Measurements from ENCODE around the gene S100A3.
"Not testable (repeated sequence)": the region's sequence is repeated elsewhere in the genome, so short reads cannot be mapped to it uniquely, and the experiment has no call there.

Gene S100A3

GRCh38 chr1:153592748-153593147 is 43.7 kb upstream of the S100A3 start:
- Histone ChIP-seq H3K4me2 (ENCODE audit: low read length) (peak overlapping the region; percentile 0; the same call in 1 of the 2 replicates), H3K27ac (ENCODE audit: low read length) (peak overlapping the region; percentile 3; the same call in 1 of the 2 replicates), H3K27me3 (ENCODE audit: low read depth, low read length) (no peaks in the 10 kb centered on the region), H4K20me1 (ENCODE audit: insufficient read depth, low read length) (no peaks in the 10 kb centered on the region), H3K36me3 (replicated peaks; ENCODE audit: low read depth, low read length) (no peaks in the 10 kb centered on the region), H3K79me2 (ENCODE audit: low read length) (no peaks in the 10 kb centered on the region), H3K4me3 (ENCODE audit: low read length) (no peak overlapping the region), H3K9ac (ENCODE audit: low read length) (peak overlapping the region; percentile 2; the same call in 1 of the 2 replicates), H3K4me1 (ENCODE audit: low read length) (peaks cover 37% of the 10 kb centered on the region), H2AFZ (ENCODE audit: low read depth, low read length) (peak overlapping the region; percentile 88), H3K9me3 (ENCODE audit: insufficient read depth, low read length) (no peaks in the 10 kb centered on the region)
- TF ChIP-seq EZH2phosphoT487 (IDR thresholded peaks at IDR 0.05; ENCODE audit: low read depth), result no peak
- TF ChIP-seq CTCF (IDR thresholded peaks at IDR 0.05; ENCODE audit: low read depth, low read length), result no peak

GRCh38 chr1:153588482-153588881 is 39.4 kb upstream of the S100A3 start:
- H3K4me2 ChIP-seq (ENCODE audit: low read length), result peak overlapping the region; percentile 53
- H4K20me1 ChIP-seq (ENCODE audit: insufficient read depth, low read length), result no peaks in the 10 kb centered on the region
- no peak overlapping the region for H3K27ac ChIP-seq (ENCODE audit: low read length)
- H3K36me3 ChIP-seq (replicated peaks; ENCODE audit: low read depth, low read length), result no peaks in the 10 kb centered on the region
- H3K4me3 ChIP-seq (ENCODE audit: low read length), result 0 out of 2 replicates have a peak overlapping the region, but pooled peaks have one; percentile 34
- no peaks in the 10 kb centered on the region for H3K79me2 ChIP-seq (ENCODE audit: low read length)
- no peaks in the 10 kb centered on the region for H3K9me3 ChIP-seq (ENCODE audit: insufficient read depth, low read length)
- peaks cover 43% of the 10 kb centered on the region for H3K4me1 ChIP-seq (ENCODE audit: low read length)
- peak overlapping the region; percentile 40 for H3K9ac ChIP-seq (ENCODE audit: low read length)
- H2AFZ ChIP-seq (ENCODE audit: low read depth, low read length), result peak overlapping the region; percentile 74
- TF ChIP-seq CTCF (IDR thresholded peaks at IDR 0.05; ENCODE audit: low read depth, low read length) (no peak), EZH2phosphoT487 (IDR thresholded peaks at IDR 0.05; ENCODE audit: low read depth) (no peak)
- no peaks in the 10 kb centered on the region for H3K27me3 ChIP-seq (ENCODE audit: low read depth, low read length)

GRCh38 chr1:153588033-153588432 is 39.0 kb upstream of the S100A3 start:
- not testable (repeated sequence) for H3K27me3 ChIP-seq (ENCODE audit: low read depth, low read length); H3K36me3 ChIP-seq (replicated peaks; ENCODE audit: low read depth, low read length); H3K79me2 ChIP-seq (ENCODE audit: low read length); H4K20me1 ChIP-seq (ENCODE audit: insufficient read depth, low read length); H3K9me3 ChIP-seq (ENCODE audit: insufficient read depth, low read length); H3K27ac ChIP-seq (ENCODE audit: low read length)
- H3K9ac ChIP-seq (ENCODE audit: low read length), result peak overlapping the region; percentile 40
- peak overlapping the region; percentile 34 for H3K4me3 ChIP-seq (ENCODE audit: low read length)
- peak overlapping the region; percentile 53 for H3K4me2 ChIP-seq (ENCODE audit: low read length)
- peak overlapping the region; percentile 74 for H2AFZ ChIP-seq (ENCODE audit: low read depth, low read length)
- H3K4me1 ChIP-seq (ENCODE audit: low read length), result peaks cover 43% of the 10 kb centered on the region

- Histone ChIP-seq H3K36me3 (replicated peaks; ENCODE audit: low read depth, low read length) (no peaks in the 10 kb centered on the region), H3K4me2 (ENCODE audit: low read length) (peak overlapping the region; percentile 53), H3K27me3 (ENCODE audit: low read depth, low read length) (no peaks in the 10 kb centered on the region), H3K9ac (ENCODE audit: low read length) (peak overlapping the region; percentile 40; the same call in 1 of the 2 replicates), H4K20me1 (ENCODE audit: insufficient read depth, low read length) (no peaks in the 10 kb centered on the region), H3K9me3 (ENCODE audit: insufficient read depth, low read length) (no peaks in the 10 kb centered on the region), H2AFZ (ENCODE audit: low read depth, low read length) (peak overlapping the region; percentile 74; the same call in 1 of the 2 replicates), H3K4me1 (ENCODE audit: low read length) (peaks cover 36% of the 10 kb centered on the region), H3K79me2 (ENCODE audit: low read length) (no peaks in the 10 kb centered on the region), H3K27ac (ENCODE audit: low read length) (no peak overlapping the region), H3K4me3 (ENCODE audit: low read length) (no peak overlapping the region)
- TF ChIP-seq EZH2phosphoT487 (IDR thresholded peaks at IDR 0.05; ENCODE audit: low read depth), result no peak
These were observed 38.3 kb upstream of the S100A3 start for GRCh38 chr1:153587314-153587713.

GRCh38 chr1:153586347-153586746 is 37.3 kb upstream of the S100A3 start:
- Histone ChIP-seq H3K27me3 (ENCODE audit: low read depth, low read length) (no peaks in the 10 kb centered on the region), H4K20me1 (ENCODE audit: insufficient read depth, low read length) (no peaks in the 10 kb centered on the region), H3K9ac (ENCODE audit: low read length) (no peak overlapping the region), H3K4me3 (ENCODE audit: low read length) (no peak overlapping the region), H3K4me2 (ENCODE audit: low read length) (no peak overlapping the region), H3K36me3 (replicated peaks; ENCODE audit: low read depth, low read length) (no peaks in the 10 kb centered on the region), H3K9me3 (ENCODE audit: insufficient read depth, low read length) (no peaks in the 10 kb centered on the region), H3K4me1 (ENCODE audit: low read length) (peaks cover 36% of the 10 kb centered on the region), H2AFZ (ENCODE audit: low read depth, low read length) (peak overlapping the region; percentile 78), H3K79me2 (ENCODE audit: low read length) (no peaks in the 10 kb centered on the region), H3K27ac (ENCODE audit: low read length) (no peak overlapping the region)
- TF ChIP-seq EZH2phosphoT487 (IDR thresholded peaks at IDR 0.05; ENCODE audit: low read depth) (no peak), CTCF (IDR thresholded peaks at IDR 0.05; ENCODE audit: low read depth, low read length) (no peak)
